PC-9 (cell line): ENCODE results near the gene ANAPC1.
"Not testable (repeated sequence)": the region's sequence is repeated elsewhere in the genome, so short reads cannot be mapped to it uniquely, and the experiment has no call there.

Experiments used
- CTCF ChIP-seq: fragments of 200-600 bp; sonication (generic); conservative IDR thresholded peaks from 2 replicates; pipeline ENCODE4 v1.6.1; 2017; ENCODE audit warnings: mixed run types, antibody characterized with exemption, mild to moderate bottlenecking, moderate library complexity
- EZH2 ChIP-seq: fragments of 200-600 bp; sonication (generic); IDR thresholded peaks from 2 replicates; pipeline ENCODE4 v1.8.0; 2017; ENCODE audit warnings: antibody characterized with exemption, low read depth

GRCh38 chr2:111725742-111726141 is 158.3 kb downstream of the ANAPC1 start:
- TF ChIP-seq CTCF, EZH2: not testable (repeated sequence)
